Stimulated activated naive CD8-positive, alpha-beta T cell treated with anti-CD3 and anti-CD28 coated beads, Interleukin-15, Interleukin-2, amounts not matched to agents 100 ng/mL and 50 ng/mL, for 24 hours (primary cell): Measurements from ENCODE around the gene TMEM14A.
"Not testable (repeated sequence)": the region's sequence is repeated elsewhere in the genome, so short reads cannot be mapped to it uniquely, and the experiment has no call there.

Experiments
- H3K27ac Mint-ChIP-seq: one replicate; pipeline ENCODE4 v1.8.0; 2021; ENCODE audit warnings: mild to moderate bottlenecking, mixed read lengths
- H3K27me3 Mint-ChIP-seq: one replicate; pipeline ENCODE4 v1.8.0; 2021; ENCODE audit warnings: mixed read lengths
- H3K36me3 Mint-ChIP-seq: one replicate; pipeline ENCODE4 v1.8.0; 2021; ENCODE audit warnings: low read depth, mixed read lengths
- H3K4me1 Mint-ChIP-seq: one replicate; pipeline ENCODE4 v1.8.0; 2021; ENCODE audit warnings: low read depth, mixed read lengths
- H3K4me3 Mint-ChIP-seq: one replicate; pipeline ENCODE4 v1.8.0; 2021; ENCODE audit warnings: mild to moderate bottlenecking, mixed read lengths
- H3K9me3 Mint-ChIP-seq: one replicate; pipeline ENCODE4 v1.8.0; 2021; ENCODE audit warnings: mixed read lengths

Gene TMEM14A

GRCh38 chr6:52704060-52704459, 33.1 kb downstream of the TMEM14A start:
- H3K4me1 Mint-ChIP-seq = no peaks in the 10 kb centered on the region
- H3K27me3 Mint-ChIP-seq = peaks cover 24% of the 10 kb centered on the region
- no peaks in the 10 kb centered on the region for H3K9me3 Mint-ChIP-seq
- H3K27ac Mint-ChIP-seq = no peak overlapping the region
- H3K36me3 Mint-ChIP-seq = no peaks in the 10 kb centered on the region
- H3K4me3 Mint-ChIP-seq = no peak overlapping the region

- H3K27ac Mint-ChIP-seq, H3K4me3 Mint-ChIP-seq, H3K36me3 Mint-ChIP-seq, H3K4me1 Mint-ChIP-seq, H3K9me3 Mint-ChIP-seq: not testable (repeated sequence)
- peaks cover 24% of the 10 kb centered on the region for H3K27me3 Mint-ChIP-seq
These were observed 34.0 kb downstream of the TMEM14A start for GRCh38 chr6:52704781-52705502.

GRCh38 chr6:52706001-52706400, 35.1 kb downstream of the TMEM14A start:
- no peaks in the 10 kb centered on the region for H3K9me3 Mint-ChIP-seq
- H3K27me3 Mint-ChIP-seq = peaks cover 20% of the 10 kb centered on the region
- H3K4me1 Mint-ChIP-seq = no peaks in the 10 kb centered on the region
- H3K4me3 Mint-ChIP-seq = no peak overlapping the region
- H3K27ac Mint-ChIP-seq = no peak overlapping the region
- no peaks in the 10 kb centered on the region for H3K36me3 Mint-ChIP-seq

GRCh38 chr6:52707963-52708680, 37.2 kb downstream of the TMEM14A start:
- no peak overlapping the region for H3K4me3 Mint-ChIP-seq
- H3K4me1 Mint-ChIP-seq = no peaks in the 10 kb centered on the region
- no peak overlapping the region for H3K27ac Mint-ChIP-seq
- H3K27me3 Mint-ChIP-seq = peaks cover 11% of the 10 kb centered on the region
- no peaks in the 10 kb centered on the region for H3K9me3 Mint-ChIP-seq
- H3K36me3 Mint-ChIP-seq = no peaks in the 10 kb centered on the region

DNA sequence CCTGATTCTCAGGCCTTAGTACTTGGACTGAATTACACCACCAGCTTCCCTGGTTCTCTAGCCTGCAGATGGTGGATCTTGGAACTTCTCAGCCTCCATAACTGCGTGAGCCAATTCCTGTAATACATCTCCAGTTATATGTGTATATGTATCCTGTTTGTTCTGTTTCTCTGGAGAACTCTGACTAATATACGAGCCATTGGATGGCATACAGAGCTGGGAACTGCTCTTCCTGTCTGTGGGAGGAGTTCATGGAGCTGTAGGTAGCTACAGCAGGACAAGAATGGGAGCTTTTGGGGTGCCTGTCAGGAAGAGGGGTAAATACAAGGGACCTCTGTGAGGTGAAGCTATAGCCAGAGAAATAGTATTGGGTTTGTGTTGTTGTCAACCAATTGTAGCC, 41.2 kb downstream of the TMEM14A start:
- Mint-ChIP-seq H3K27me3 (peaks cover 9% of the 10 kb centered on the region), H3K27ac (no peak overlapping the region), H3K9me3 (no peaks in the 10 kb centered on the region), H3K36me3 (no peaks in the 10 kb centered on the region), H3K4me1 (no peaks in the 10 kb centered on the region), H3K4me3 (no peak overlapping the region)

DNA sequence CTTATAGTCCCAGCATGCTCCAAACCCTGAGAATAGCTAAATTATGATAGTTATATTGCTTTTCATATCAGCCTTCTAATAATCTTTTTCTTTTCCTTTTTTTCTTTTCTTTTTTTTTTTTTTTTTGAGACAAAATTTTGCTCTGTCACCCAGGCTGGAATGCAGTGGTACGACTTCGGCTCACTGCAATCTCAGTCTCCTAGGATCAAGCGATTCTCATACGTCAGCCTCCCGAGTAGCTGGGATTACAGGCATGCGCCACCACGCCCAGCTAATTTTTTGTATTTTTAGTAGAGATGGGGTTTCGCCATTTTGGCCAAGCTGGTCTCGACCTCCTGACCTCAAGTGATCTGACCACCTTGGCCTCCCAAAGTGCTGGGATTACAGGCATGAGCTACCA, 43.8 kb downstream of the TMEM14A start:
- not testable (repeated sequence) for H3K9me3 Mint-ChIP-seq, H3K27ac Mint-ChIP-seq, H3K4me1 Mint-ChIP-seq, H3K27me3 Mint-ChIP-seq, H3K4me3 Mint-ChIP-seq, H3K36me3 Mint-ChIP-seq

GRCh38 chr6:52718550-52718949, 47.6 kb downstream of the TMEM14A start:
- H3K27ac Mint-ChIP-seq = no peak overlapping the region
- H3K36me3 Mint-ChIP-seq = no peaks in the 10 kb centered on the region
- no peaks in the 10 kb centered on the region for H3K9me3 Mint-ChIP-seq
- H3K4me1 Mint-ChIP-seq = no peaks in the 10 kb centered on the region
- H3K4me3 Mint-ChIP-seq = no peak overlapping the region
- H3K27me3 Mint-ChIP-seq = peaks cover 12% of the 10 kb centered on the region

DNA sequence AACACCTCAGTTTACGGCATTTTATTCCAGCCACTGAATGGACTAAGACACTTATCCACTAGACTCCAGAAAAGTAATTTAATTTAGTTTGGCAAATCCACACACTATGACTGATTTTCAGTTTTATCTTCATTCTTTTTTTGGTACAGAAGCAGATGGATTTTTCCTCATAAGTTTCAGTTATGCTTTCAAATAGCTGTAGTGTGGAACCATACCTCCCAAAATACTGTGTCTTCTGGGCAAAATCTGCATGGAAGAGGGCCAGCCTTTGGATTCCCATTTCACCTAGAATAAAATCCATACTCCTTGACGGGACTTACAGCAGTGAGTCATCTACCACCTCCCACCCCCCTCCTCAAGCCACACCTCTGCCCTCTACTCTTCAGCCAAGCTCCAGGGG, 49.4 kb downstream of the TMEM14A start:
- Mint-ChIP-seq H3K27ac (no peak overlapping the region), H3K27me3 (peaks cover 10% of the 10 kb centered on the region), H3K36me3 (no peaks in the 10 kb centered on the region)

DNA sequence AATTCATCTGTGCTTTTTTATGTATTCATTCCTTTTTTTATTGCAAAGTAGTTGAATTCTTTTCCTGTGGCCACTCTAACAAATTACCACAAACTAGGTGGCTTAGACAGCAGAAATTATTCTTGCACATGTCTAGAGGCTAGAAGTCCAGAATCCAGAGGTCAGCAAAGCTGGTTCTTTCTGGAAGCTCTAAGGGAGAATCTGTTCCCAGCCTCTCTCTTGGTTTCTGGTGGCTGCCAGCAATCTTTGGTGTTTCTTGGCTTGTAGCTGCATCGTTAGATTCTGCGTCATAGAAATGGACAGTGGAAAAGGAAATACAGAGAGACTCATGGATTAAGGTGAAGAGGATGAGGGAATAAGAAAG, 53.1 kb downstream of the TMEM14A start:
- no peaks in the 10 kb centered on the region for H3K36me3 Mint-ChIP-seq
- no peak overlapping the region for H3K27ac Mint-ChIP-seq
- H3K4me3 Mint-ChIP-seq = no peak overlapping the region
- peaks cover 10% of the 10 kb centered on the region for H3K27me3 Mint-ChIP-seq
- no peaks in the 10 kb centered on the region for H3K9me3 Mint-ChIP-seq
- no peaks in the 10 kb centered on the region for H3K4me1 Mint-ChIP-seq

More for the DNA sequence above, 49.4 kb downstream of the TMEM14A start:
- Mint-ChIP-seq H3K9me3 (no peaks in the 10 kb centered on the region), H3K4me3 (no peak overlapping the region), H3K4me1 (no peaks in the 10 kb centered on the region)

- H3K4me1 Mint-ChIP-seq = no peaks in the 10 kb centered on the region
- no peaks in the 10 kb centered on the region for H3K36me3 Mint-ChIP-seq
- no peak overlapping the region for H3K4me3 Mint-ChIP-seq
- H3K27ac Mint-ChIP-seq = no peak overlapping the region
- H3K9me3 Mint-ChIP-seq = no peaks in the 10 kb centered on the region
- H3K27me3 Mint-ChIP-seq = peaks cover 10% of the 10 kb centered on the region
These were observed 53.7 kb downstream of the TMEM14A start for GRCh38 chr6:52724406-52725121.

DNA sequence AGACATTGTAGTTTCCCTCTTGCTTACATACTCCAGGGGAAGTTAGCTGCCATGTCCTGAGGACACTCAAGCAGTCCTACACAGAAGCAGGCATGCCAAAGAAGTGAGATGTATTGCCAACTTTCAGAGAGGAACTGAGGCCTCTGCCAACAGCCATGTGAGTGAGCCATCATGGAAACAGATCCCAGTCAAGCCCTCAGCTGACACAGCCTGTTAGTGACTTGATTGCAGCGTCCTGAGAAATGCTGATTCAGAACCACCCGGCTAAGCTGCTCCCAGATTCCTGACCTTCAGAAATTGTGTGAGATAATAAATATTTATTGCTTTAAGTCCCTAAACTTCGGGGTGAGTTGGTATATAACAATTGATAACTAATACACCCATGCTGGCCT, 54.2 kb downstream of the TMEM14A start:
- Mint-ChIP-seq H3K4me3 (no peak overlapping the region), H3K27ac (no peak overlapping the region), H3K36me3 (no peaks in the 10 kb centered on the region), H3K27me3 (peaks cover 10% of the 10 kb centered on the region), H3K4me1 (no peaks in the 10 kb centered on the region), H3K9me3 (no peaks in the 10 kb centered on the region)

DNA sequence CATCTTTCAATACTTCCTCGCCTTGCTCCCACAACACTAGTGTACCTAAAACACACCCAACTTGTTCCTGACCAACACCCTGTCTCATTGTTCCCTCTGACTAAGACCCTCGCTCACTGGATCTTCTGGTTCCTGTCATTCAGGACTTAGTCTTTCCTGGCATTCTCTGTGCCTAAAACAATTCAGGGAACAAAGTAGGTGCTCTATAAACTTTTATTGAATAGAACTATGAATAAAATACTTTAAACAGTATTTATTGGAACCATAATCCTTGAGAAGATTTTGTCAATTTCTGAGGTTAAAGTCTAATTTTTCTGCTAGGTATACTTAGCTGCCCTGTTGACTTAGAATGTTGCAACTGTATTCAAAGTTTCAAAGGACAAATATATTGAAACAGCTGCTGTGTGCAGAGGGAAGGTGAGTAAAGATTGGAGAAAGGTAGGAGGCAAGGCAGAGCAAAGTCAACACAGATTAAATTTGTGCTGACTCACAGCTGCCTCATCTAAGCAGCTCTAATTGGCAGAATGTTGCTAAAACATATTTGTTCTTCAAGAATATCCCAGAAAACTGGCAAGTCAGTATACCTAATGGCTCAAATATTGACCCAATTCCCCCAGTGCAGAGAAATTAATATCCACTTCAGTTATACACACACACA, 54.8 kb downstream of the TMEM14A start:
- Mint-ChIP-seq H3K4me3 (no peak overlapping the region), H3K27ac (no peak overlapping the region), H3K27me3 (peaks cover 8% of the 10 kb centered on the region), H3K4me1 (no peaks in the 10 kb centered on the region), H3K36me3 (no peaks in the 10 kb centered on the region), H3K9me3 (no peaks in the 10 kb centered on the region)

DNA sequence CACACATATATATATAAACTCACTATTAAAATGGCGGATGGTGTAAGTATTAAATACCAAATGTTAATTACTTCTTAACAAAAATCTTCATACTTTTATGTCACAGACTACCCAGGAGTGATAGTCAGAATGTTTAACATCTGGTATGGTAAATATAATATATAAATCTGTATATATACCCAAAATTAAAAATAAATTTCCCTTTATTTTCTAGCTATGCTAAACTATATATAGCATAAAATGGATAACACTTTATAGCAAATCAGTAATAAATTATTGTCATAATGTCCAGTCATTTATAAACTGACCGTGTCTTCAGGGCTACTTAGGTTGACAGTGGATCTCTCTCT, 55.3 kb downstream of the TMEM14A start:
- peaks cover 6% of the 10 kb centered on the region for H3K27me3 Mint-ChIP-seq
- H3K9me3 Mint-ChIP-seq = no peaks in the 10 kb centered on the region
- no peaks in the 10 kb centered on the region for H3K4me1 Mint-ChIP-seq
- no peaks in the 10 kb centered on the region for H3K36me3 Mint-ChIP-seq
- no peak overlapping the region for H3K4me3 Mint-ChIP-seq
- no peak overlapping the region for H3K27ac Mint-ChIP-seq

DNA sequence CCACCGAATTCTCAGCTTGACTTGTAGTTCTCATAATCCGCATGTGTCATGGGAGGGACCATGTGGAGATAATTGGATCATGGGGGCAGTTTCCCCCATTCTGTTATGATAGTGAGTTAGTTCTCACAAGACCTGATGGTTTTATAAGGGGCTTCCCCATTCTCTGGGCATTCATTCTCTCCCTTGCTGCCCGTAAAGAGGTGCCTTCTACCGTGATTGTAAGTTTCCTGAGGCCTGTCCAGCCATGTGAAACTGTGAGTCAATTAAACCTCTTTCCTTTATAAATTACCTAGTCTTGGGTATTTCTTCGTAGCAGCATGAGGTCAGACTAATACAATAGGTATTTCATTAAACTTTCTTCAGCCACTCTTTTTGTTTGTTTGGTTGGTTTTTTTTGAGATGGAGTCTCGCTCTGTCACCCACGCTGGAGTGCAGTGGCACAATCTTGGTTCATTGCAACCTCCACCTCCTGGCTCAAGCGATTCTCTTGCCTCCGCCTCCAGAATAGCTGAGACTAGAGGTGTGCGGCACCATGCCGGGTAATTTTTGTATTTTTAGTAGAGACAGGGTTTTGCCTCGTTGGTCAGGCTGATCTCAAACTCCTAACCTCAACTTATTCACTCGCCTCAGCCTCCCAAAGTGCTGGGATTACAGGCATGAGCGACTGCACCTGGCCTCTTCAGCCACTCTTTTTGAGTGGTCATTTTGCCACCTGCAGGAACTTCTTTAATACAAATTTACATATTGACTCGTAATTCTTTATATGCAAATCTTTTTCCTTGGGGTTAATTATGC, 56.0 kb downstream of the TMEM14A start:
- Mint-ChIP-seq H3K27me3 (peaks cover 6% of the 10 kb centered on the region), H3K27ac (no peak overlapping the region), H3K4me1 (no peaks in the 10 kb centered on the region), H3K9me3 (no peaks in the 10 kb centered on the region), H3K36me3 (no peaks in the 10 kb centered on the region), H3K4me3 (no peak overlapping the region)
